HEK293 (cell line): ENCODE measurements around the gene PLA2G4B.

Source experiments
- ZBTB1 ChIP-seq: fragments of 450-650 bp; formaldehyde crosslinking; IDR thresholded peaks from 2 replicates; pipeline ENCODE4 v1.5.1; 2016; ENCODE audit warnings: missing biosample characterization, missing genetic modification characterization
- ZBTB8A ChIP-seq: fragments of 450-650 bp; formaldehyde crosslinking; IDR thresholded peaks from 2 replicates; pipeline ENCODE4 v1.5.1; 2016; ENCODE audit warnings: missing biosample characterization, missing genetic modification characterization
- ZNF600 ChIP-seq: fragments of 450-650 bp; formaldehyde crosslinking; IDR thresholded peaks from 2 replicates; pipeline ENCODE4 v1.5.1; 2016; ENCODE audit warnings: missing biosample characterization, missing genetic modification characterization
- ZNF768 ChIP-seq: fragments of 450-650 bp; formaldehyde crosslinking; IDR thresholded peaks from 2 replicates; pipeline ENCODE4 v1.5.1; 2018; ENCODE audit warnings: missing biosample characterization, mild to moderate bottlenecking, missing genetic modification characterization
- TF ChIP-seq, protein P1 (sequence below): fragments of 450-650 bp; formaldehyde crosslinking; IDR thresholded peaks from 2 replicates; pipeline ENCODE4 v1.5.1; 2016; ENCODE audit warnings: missing biosample characterization, missing genetic modification characterization
- TF ChIP-seq, protein P2 (sequence below): fragments of 450-650 bp; formaldehyde crosslinking; IDR thresholded peaks from 2 replicates; pipeline ENCODE4 v1.5.1; 2016; ENCODE audit warnings: missing biosample characterization, missing genetic modification characterization

- TF ChIP-seq, protein P1, sequence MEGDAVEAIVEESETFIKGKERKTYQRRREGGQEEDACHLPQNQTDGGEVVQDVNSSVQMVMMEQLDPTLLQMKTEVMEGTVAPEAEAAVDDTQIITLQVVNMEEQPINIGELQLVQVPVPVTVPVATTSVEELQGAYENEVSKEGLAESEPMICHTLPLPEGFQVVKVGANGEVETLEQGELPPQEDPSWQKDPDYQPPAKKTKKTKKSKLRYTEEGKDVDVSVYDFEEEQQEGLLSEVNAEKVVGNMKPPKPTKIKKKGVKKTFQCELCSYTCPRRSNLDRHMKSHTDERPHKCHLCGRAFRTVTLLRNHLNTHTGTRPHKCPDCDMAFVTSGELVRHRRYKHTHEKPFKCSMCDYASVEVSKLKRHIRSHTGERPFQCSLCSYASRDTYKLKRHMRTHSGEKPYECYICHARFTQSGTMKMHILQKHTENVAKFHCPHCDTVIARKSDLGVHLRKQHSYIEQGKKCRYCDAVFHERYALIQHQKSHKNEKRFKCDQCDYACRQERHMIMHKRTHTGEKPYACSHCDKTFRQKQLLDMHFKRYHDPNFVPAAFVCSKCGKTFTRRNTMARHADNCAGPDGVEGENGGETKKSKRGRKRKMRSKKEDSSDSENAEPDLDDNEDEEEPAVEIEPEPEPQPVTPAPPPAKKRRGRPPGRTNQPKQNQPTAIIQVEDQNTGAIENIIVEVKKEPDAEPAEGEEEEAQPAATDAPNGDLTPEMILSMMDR (tag by site-specific recombination): no peak
- TF ChIP-seq ZNF600 (tag by site-specific recombination): no peak
- TF ChIP-seq, protein P2, sequence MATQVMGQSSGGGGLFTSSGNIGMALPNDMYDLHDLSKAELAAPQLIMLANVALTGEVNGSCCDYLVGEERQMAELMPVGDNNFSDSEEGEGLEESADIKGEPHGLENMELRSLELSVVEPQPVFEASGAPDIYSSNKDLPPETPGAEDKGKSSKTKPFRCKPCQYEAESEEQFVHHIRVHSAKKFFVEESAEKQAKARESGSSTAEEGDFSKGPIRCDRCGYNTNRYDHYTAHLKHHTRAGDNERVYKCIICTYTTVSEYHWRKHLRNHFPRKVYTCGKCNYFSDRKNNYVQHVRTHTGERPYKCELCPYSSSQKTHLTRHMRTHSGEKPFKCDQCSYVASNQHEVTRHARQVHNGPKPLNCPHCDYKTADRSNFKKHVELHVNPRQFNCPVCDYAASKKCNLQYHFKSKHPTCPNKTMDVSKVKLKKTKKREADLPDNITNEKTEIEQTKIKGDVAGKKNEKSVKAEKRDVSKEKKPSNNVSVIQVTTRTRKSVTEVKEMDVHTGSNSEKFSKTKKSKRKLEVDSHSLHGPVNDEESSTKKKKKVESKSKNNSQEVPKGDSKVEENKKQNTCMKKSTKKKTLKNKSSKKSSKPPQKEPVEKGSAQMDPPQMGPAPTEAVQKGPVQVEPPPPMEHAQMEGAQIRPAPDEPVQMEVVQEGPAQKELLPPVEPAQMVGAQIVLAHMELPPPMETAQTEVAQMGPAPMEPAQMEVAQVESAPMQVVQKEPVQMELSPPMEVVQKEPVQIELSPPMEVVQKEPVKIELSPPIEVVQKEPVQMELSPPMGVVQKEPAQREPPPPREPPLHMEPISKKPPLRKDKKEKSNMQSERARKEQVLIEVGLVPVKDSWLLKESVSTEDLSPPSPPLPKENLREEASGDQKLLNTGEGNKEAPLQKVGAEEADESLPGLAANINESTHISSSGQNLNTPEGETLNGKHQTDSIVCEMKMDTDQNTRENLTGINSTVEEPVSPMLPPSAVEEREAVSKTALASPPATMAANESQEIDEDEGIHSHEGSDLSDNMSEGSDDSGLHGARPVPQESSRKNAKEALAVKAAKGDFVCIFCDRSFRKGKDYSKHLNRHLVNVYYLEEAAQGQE (tag by site-specific recombination): no peak
- TF ChIP-seq ZBTB8A (tag by site-specific recombination): no peak
- TF ChIP-seq ZBTB1 (tag by site-specific recombination): no peak
- no peak for TF ChIP-seq ZNF768
Observed at GRCh38 chr15:41840673-41841072, 2.0 kb downstream of the PLA2G4B start.
